ENCODE results near the gene MAT2A. TPM values are rescaled to one million over a fixed set of nuclear protein-coding genes. Genes with fewer than 3 reads are reported as not detected.

Gene MAT2A
- total and polyA plus RNA-seq, 2 of the 8 experiments (the other 6 are each of a cell fraction or from before 2014, with no cell fraction given) = 255 to 307 TPM

DNA sequence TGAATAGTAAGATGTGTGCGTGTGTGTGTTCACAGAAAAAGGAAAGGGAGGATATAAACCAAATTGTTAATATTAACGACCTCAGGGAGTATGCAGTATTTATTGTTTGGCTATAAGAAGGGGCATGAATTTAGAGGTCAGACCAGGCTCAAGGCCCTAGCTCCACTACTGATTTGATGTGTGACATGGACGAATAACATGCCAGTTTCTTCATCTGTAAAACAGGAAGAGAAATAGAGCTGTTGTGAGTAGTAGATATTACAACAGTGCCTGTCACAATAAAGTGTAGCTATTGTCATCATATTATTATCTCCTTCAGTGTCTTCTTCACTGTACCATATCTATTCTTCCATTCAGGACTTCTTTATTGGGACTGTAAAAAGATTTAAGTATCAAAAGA lies 4.1 kb upstream of the MAT2A start:
- no peak overlapping the region for H2BK15ac ChIP-seq (ENCODE audit: low read length)
- no peak overlapping the region for H2BK5ac ChIP-seq (ENCODE audit: low read depth, low read length)
- no peak overlapping the region for H2AFZ ChIP-seq (ENCODE audit: low read length)
- H3K4ac ChIP-seq (replicated peaks; ENCODE audit: insufficient read length, low read depth, low read length) = no peak overlapping the region
- H3K36me3 ChIP-seq (ENCODE audit: control insufficient read depth in 2 of 4, insufficient read depth in 4 of 4, low read length in 3 of 4) = peaks cover 0 to 2% (median 0%) of the 10 kb centered on the region in 4 experiments; a peak in 1 of 8 replicates
- no peak overlapping the region for H3K4me2 ChIP-seq (ENCODE audit: insufficient read depth in 1 of 2, low read depth in 2 of 2, low read length in 2 of 2)
- H4K8ac ChIP-seq (ENCODE audit: extremely low read depth, insufficient read depth, low read length) = no peak overlapping the region
- H3K18ac ChIP-seq (ENCODE audit: extremely low read depth, low read length) = no peak overlapping the region
- peaks cover 5 to 20% of the 10 kb centered on the region in 2 experiments for H3K79me2 ChIP-seq (ENCODE audit: control insufficient read depth in 1 of 2, insufficient read depth in 2 of 2, low read length in 2 of 2)
- FAIRE-seq (no peak), DNase-seq (ENCODE audit: low read depth in 1 of 2, low spot score in 2 of 2) (no peak)
- no peaks in the 10 kb centered on the region for H3K27me3 ChIP-seq (replicated peaks in 1 of 4; ENCODE audit: control insufficient read depth in 3 of 4, extremely low read depth in 1 of 4, insufficient read depth in 3 of 4, low read length in 3 of 4)
- peaks cover 0 to 7% (median under 1%) of the 10 kb centered on the region in 4 experiments; a peak in 2 of 7 replicates for H3K4me1 ChIP-seq (replicated peaks in 1 of 4; ENCODE audit: control insufficient read depth in 3 of 4, insufficient read depth in 4 of 4, low read length in 3 of 4)
- H2AK5ac ChIP-seq (ENCODE audit: low read depth, low read length) = no peak overlapping the region
- WGBS, 2 experiments (ENCODE audit: extremely low coverage in 1 of 2, insufficient coverage in 1 of 2, insufficient read length in 1 of 2, insufficient replicate concordance in 2 of 2, low coverage in 1 of 2, low lambda C conversion rate in 2 of 2, missing lambda C conversion rate in 1 of 2) = 79% methylated on average over 3 of the region's 3 CpGs; no CpG with 5 or more reads in 1 of the 2 experiments
- H3K27ac ChIP-seq (ENCODE audit: low read depth, low read length) = no peak overlapping the region
- POLR2A ChIA-PET (ENCODE audit: partially characterized antibody) = interaction anchor here (18.8 to 38.6 kb wide), 3 partner anchors 17 to 103 kb away, joined by 347 to 1889 read pairs (median 803); partner anchors contain the start of genes CAPG, GGCX and SH2D6
- no peak overlapping the region for H4K5ac ChIP-seq (ENCODE audit: insufficient read length, low read depth, low read length)
- H3K56ac ChIP-seq (replicated peaks; ENCODE audit: insufficient read length, low read depth, low read length) = no peak overlapping the region
- no peaks in the 10 kb centered on the region for H3K79me1 ChIP-seq (ENCODE audit: low read depth, low read length)
- no peak overlapping the region for H2BK120ac ChIP-seq (replicated peaks; ENCODE audit: low read depth, low read length)
- no peaks in the 10 kb centered on the region; the same call in 1 of the 2 replicates for H3K23me2 ChIP-seq (ENCODE audit: low read depth, low read length)
- no peak overlapping the region for H4K91ac ChIP-seq (replicated peaks; ENCODE audit: insufficient read length, low read length)
- H3K14ac ChIP-seq (ENCODE audit: insufficient read length) = no peak overlapping the region
- H3K4me3 ChIP-seq (ENCODE audit: extremely low read depth in 1 of 4, insufficient read depth in 2 of 4, low read depth in 3 of 4, low read length in 4 of 4) = no peak overlapping the region
- H3K23ac ChIP-seq (ENCODE audit: insufficient read length) = no peak overlapping the region
- no peak overlapping the region for H3K9ac ChIP-seq (replicated peaks in 1 of 4; ENCODE audit: extremely low read depth in 1 of 4, low read depth in 3 of 4, low read length in 3 of 4)
- H2BK12ac ChIP-seq (ENCODE audit: low read depth, low read length) = no peak overlapping the region
- CTCF ChIA-PET (ENCODE audit: partially characterized antibody) = interaction anchor here (0.5 to 2.8 kb wide), 7 partner anchors 17 to 114 kb away, joined by 3 to 14 read pairs (median 3); no protein-coding TSS in a partner anchor
- H4K20me1 ChIP-seq (replicated peaks in 1 of 2; ENCODE audit: control insufficient read depth in 1 of 2, insufficient read depth in 2 of 2, low read length in 2 of 2) = peaks cover 4% of the 10 kb centered on the region in 2 experiments
- no peaks in the 10 kb centered on the region for H3K9me3 ChIP-seq (ENCODE audit: insufficient read depth in 2 of 2, low read depth in 1 of 2, low read length in 1 of 2)
- H2BK20ac ChIP-seq (ENCODE audit: low read length) = no peak overlapping the region
- no peak for TF ChIP-seq TAF1 (IDR thresholded peaks at IDR 0.05; ENCODE audit: low read depth, low read length)

Data from H1 (cell line).